ENCODE data around the gene MLH1.
A peak's percentile ranks its signal among the peaks of the same experiment; 100 is the strongest.

MLH1 gene

DNA sequence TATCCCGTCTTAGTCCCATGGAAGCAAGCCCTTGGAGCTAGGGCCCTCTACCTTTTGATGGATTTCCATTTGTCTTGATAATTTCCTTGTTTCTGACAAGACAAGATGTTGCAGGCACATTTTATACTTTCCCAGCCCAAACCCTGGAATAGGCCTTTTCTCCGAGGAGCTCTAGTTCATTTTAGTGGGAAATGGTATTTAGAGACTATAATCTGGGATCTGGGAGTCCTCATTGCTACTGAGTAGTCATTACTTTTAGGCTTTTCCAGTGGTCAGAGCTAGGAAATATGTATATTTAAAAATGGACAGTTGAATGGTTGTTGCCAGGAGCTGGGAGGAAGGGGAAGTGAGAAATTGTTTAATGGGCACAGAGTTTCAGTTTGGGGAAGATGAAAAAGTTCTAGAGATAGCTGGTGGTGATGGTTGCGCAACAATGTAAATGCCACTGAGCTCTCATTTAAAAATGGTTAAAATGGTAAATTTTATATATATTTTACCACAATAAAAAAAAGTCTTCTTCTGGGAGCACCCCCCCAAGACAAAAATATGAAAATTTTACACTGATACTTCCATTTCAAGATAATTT lies 31.6 kb downstream of the MLH1 start:
- Histone ChIP-seq H3K4me1 (peaks cover 0 to 34% (median 10%) of the 10 kb centered on the region in 4 donors), H3K27ac (no peak overlapping the region), H3K27me3 (no peaks in the 10 kb centered on the region), H3K36me3 (peaks cover 34 to 80% (median 54%) of the 10 kb centered on the region in 3 donors), H3K4me3 (no peak overlapping the region), H3K9me3 (no peaks in the 10 kb centered on the region)
- intact Hi-C loops (cut with DNase I; ENCODE audit: low total_unique reads), result no loop called here
- no peak for DNase-seq
- TF ChIP-seq, protein P1, sequence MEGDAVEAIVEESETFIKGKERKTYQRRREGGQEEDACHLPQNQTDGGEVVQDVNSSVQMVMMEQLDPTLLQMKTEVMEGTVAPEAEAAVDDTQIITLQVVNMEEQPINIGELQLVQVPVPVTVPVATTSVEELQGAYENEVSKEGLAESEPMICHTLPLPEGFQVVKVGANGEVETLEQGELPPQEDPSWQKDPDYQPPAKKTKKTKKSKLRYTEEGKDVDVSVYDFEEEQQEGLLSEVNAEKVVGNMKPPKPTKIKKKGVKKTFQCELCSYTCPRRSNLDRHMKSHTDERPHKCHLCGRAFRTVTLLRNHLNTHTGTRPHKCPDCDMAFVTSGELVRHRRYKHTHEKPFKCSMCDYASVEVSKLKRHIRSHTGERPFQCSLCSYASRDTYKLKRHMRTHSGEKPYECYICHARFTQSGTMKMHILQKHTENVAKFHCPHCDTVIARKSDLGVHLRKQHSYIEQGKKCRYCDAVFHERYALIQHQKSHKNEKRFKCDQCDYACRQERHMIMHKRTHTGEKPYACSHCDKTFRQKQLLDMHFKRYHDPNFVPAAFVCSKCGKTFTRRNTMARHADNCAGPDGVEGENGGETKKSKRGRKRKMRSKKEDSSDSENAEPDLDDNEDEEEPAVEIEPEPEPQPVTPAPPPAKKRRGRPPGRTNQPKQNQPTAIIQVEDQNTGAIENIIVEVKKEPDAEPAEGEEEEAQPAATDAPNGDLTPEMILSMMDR (IDR thresholded peaks at IDR 0.05), result no peak

DNA sequence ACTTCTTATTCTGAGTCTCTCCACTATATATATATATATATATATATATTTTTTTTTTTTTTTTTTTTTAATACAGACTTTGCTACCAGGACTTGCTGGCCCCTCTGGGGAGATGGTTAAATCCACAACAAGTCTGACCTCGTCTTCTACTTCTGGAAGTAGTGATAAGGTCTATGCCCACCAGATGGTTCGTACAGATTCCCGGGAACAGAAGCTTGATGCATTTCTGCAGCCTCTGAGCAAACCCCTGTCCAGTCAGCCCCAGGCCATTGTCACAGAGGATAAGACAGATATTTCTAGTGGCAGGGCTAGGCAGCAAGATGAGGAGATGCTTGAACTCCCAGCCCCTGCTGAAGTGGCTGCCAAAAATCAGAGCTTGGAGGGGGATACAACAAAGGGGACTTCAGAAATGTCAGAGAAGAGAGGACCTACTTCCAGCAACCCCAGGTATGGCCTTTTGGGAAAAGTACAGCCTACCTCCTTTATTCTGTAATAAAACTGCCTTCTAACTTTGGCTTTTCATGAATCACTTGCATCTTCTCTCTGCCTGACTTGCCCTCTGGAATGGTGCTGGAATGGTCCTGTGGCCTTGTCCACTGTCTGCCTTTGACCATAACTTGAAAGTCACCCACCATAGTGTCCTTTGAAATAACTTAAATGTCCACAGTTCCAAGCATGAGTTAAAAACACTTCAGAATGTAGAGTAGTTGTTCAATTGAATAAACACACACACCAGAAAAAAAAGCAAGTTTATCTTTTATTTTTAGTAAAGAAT lies 32.4 kb downstream of the MLH1 start:
- intact Hi-C loops (cut with DNase I; ENCODE audit: low total_unique reads), result no loop called here

DNA sequence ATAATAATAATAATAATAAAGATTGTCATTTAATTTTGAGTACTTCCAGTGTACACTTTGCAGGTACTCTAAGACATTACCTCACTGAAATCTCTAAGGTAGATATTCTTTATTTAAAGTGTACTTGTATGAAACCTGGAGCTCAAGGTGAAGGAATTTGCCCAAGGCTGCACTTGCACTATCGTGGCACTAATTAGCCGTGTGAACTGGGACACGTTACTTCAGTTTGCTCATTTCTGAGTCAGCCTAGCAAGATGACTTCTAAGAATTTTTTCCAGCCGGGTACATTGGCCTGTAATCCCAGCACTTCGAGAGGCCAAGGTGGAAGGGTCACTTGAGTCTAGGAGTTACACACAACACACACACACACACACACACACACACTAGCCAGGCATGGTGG lies 33.5 kb downstream of the MLH1 start:
- no peaks in the 10 kb centered on the region for H3K27me3 ChIP-seq
- H3K36me3 ChIP-seq, result peaks cover 17 to 66% (median 34%) of the 10 kb centered on the region in 3 donors
- intact Hi-C loops (cut with DNase I; ENCODE audit: low total_unique reads), result no loop called here
- H3K27ac ChIP-seq, result peak overlapping the region in 1 of 2 donors; percentile 11
- TF ChIP-seq, protein P1 (IDR thresholded peaks at IDR 0.05), result no peak
- DNase-seq, result no peak
- H3K4me3 ChIP-seq, result no peak overlapping the region
- H3K4me1 ChIP-seq, result peaks cover 0 to 53% (median 29%) of the 10 kb centered on the region in 4 donors
- H3K9me3 ChIP-seq, result no peaks in the 10 kb centered on the region

More for the DNA sequence above, 32.4 kb downstream of the MLH1 start:
- DNase-seq, result no peak
- TF ChIP-seq, protein P1 (IDR thresholded peaks at IDR 0.05), result no peak
- no peaks in the 10 kb centered on the region for H3K9me3 ChIP-seq
- H3K4me1 ChIP-seq, result peaks cover 0 to 42% (median 19%) of the 10 kb centered on the region in 4 donors
- no peaks in the 10 kb centered on the region for H3K27me3 ChIP-seq
- H3K27ac ChIP-seq, result peak overlapping the region in 1 of 2 donors; percentile 25
- H3K4me3 ChIP-seq, result no peak overlapping the region
- H3K36me3 ChIP-seq, result peaks cover 27 to 77% (median 45%) of the 10 kb centered on the region in 3 donors

DNA sequence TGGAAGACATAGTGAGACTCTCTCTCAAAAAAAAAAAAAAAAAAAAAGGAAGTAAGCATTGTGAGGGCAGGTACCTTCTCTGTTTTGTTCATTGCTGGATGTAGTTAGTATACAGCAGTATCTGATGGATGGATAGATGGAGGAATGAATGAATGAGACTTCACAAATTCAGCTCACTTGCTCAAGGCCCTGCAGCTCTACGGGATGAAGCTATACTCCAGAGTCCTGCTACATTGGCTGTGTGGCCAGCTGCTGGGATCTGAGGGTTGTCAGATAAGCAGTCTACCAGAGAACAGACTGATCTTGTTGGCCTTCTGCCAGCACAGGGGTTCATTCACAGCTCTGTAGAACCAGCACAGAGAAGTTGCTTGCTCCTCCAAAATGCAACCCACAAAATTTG lies 35.0 kb downstream of the MLH1 start:
- intact Hi-C loops (cut with DNase I; ENCODE audit: low total_unique reads), result no loop called here
- Histone ChIP-seq H3K9me3 (no peaks in the 10 kb centered on the region), H3K36me3 (peaks cover 6 to 63% (median 19%) of the 10 kb centered on the region in 3 donors), H3K27ac (peak overlapping the region; percentile 64 to 71), H3K4me3 (no peak overlapping the region), H3K27me3 (no peaks in the 10 kb centered on the region), H3K4me1 (peaks cover 0 to 68% (median 40%) of the 10 kb centered on the region in 4 donors)
- DNase-seq, result peak in 1 of 2 donors; percentile 49
- TF ChIP-seq, protein P1 (IDR thresholded peaks at IDR 0.05), result no peak

DNA sequence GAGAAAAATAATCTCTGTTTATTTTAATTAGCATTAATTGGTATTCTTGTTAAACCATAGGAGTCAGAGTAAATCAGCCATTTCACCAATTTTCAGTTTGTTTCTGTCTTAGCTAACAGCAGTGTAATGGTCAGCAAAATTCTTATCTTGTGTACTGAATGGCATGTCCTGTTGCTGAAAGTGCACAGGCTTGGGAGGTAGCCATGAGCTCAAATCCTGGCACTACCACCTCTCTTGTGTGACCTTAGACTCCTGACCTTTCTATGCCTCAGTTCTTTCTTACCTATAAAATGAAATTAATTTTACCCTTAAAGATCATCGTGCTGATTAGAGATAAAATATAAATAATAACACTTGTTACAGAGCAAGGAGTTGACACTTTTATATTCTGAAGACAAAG lies 35.8 kb downstream of the MLH1 start:
- peak overlapping the region; percentile 64 to 71 for H3K27ac ChIP-seq
- intact Hi-C loops (cut with DNase I; ENCODE audit: low total_unique reads), result no loop called here
- H3K9me3 ChIP-seq, result no peaks in the 10 kb centered on the region
- no peaks in the 10 kb centered on the region for H3K27me3 ChIP-seq
- H3K36me3 ChIP-seq, result peaks cover 0 to 57% (median 18%) of the 10 kb centered on the region in 3 donors
- H3K4me3 ChIP-seq, result no peak overlapping the region
- TF ChIP-seq, protein P1 (IDR thresholded peaks at IDR 0.05), result no peak
- DNase-seq, result no peak
- H3K4me1 ChIP-seq, result peaks cover 0 to 72% (median 40%) of the 10 kb centered on the region in 4 donors

Data from tibial artery (tissue), 4 donors.